Ectodermal cell (in vitro differentiated cells): ENCODE results near the gene SERPINA3.
"Not testable (repeated sequence)": the region's sequence is repeated elsewhere in the genome, so short reads cannot be mapped to it uniquely, and the experiment has no call there.

Source experiments
- H3K27ac ChIP-seq: 2 replicates; pipeline ENCODE4 v1.7.0; 2013; ENCODE audit warnings: mild to moderate bottlenecking, low read depth, low read length; ENCODE audit not compliant: insufficient read depth, poor library complexity, severe bottlenecking
- H3K27me3 ChIP-seq: 2 replicates; pipeline ENCODE4 v1.7.0; 2013; ENCODE audit warnings: mild to moderate bottlenecking, low read length; ENCODE audit not compliant: insufficient read depth, control insufficient read depth, poor library complexity, severe bottlenecking
- H3K36me3 ChIP-seq: one replicate; pipeline ENCODE4 v1.7.0; 2013; ENCODE audit warnings: low read length; ENCODE audit not compliant: control insufficient read depth, insufficient read depth
- H3K4me1 ChIP-seq: one replicate; pipeline ENCODE4 v1.7.0; 2013; ENCODE audit warnings: low read length; ENCODE audit not compliant: control insufficient read depth, insufficient read depth
- H3K4me3 ChIP-seq: 2 replicates; pipeline ENCODE4 v1.7.0; 2013; ENCODE audit warnings: low read depth, low read length, control low read depth; ENCODE audit not compliant: insufficient read depth
- H3K9me3 ChIP-seq: 2 replicates; pipeline ENCODE4 v1.7.0; 2013; ENCODE audit warnings: mild to moderate bottlenecking, low read length, moderate library complexity; ENCODE audit not compliant: control insufficient read depth
- WGBS, 2 experiments: methylation state at CpG; one replicate each; pipeline ENCODE4 v1.1.7; 2013; ENCODE audit warnings: missing lambda C conversion rate in 2 of 2; 5-methylcytosine and 5-hydroxymethylcytosine counted together

SERPINA3 gene

GRCh38 chr14:94596361-94596760 lies 15.8 kb upstream of the SERPINA3 start:
- no peak overlapping the region for H3K27ac ChIP-seq
- no peaks in the 10 kb centered on the region for H3K36me3 ChIP-seq
- peaks cover 7% of the 10 kb centered on the region for H3K4me1 ChIP-seq
- H3K4me3 ChIP-seq: no peak overlapping the region
- no peaks in the 10 kb centered on the region for H3K27me3 ChIP-seq
- H3K9me3 ChIP-seq: no peaks in the 10 kb centered on the region
- 90 to 91% methylated on average over 9 of the region's 9 CpGs for WGBS, 2 experiments

DNA sequence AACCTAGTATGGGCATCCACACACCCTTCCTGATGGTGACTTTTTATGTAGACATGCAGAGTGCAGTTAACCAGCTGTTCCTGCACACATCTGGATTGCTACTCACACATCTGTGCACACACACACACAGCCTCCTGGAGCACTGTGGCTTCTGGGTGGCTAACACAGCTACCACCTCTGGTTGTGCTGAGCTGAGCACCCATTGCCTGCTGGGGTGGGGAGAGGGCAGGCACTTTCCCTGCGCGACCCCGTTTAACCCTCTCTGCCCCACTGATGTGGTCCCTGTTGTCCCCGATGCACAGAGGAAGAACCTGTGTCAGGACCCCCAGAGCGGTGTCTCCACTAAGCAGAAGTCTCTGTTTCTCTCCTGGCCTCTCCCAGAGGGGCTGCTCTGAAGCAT lies 14.4 kb upstream of the SERPINA3 start:
- Histone ChIP-seq H3K4me1 (peaks cover 7% of the 10 kb centered on the region), H3K36me3 (no peaks in the 10 kb centered on the region), H3K27ac (no peak overlapping the region), H3K9me3 (no peaks in the 10 kb centered on the region), H3K4me3 (no peak overlapping the region), H3K27me3 (no peaks in the 10 kb centered on the region)
- 91 to 93% methylated on average over 5 of the region's 5 CpGs for WGBS, 2 experiments

DNA sequence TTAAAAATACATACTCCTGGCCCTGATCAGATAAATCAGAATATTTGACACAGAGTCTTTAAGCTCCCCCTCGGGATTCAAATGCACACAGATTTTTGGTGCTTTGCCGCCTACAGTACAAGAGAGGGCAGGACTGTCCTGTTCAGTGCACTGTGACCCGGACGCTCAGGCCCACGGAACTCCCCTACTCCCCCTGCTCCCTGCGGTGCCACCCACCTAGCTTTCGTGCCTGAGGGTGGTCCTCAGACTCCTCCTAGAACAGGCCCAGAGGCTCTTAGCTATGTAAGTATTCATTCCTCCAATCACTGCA lies 13.7 kb upstream of the SERPINA3 start:
- H3K27ac ChIP-seq: no peak overlapping the region
- H3K27me3 ChIP-seq: no peaks in the 10 kb centered on the region
- 87 to 88% methylated on average over 7 of the region's 7 CpGs for WGBS, 2 experiments
- no peak overlapping the region for H3K4me3 ChIP-seq
- no peaks in the 10 kb centered on the region for H3K36me3 ChIP-seq
- H3K4me1 ChIP-seq: peaks cover 7% of the 10 kb centered on the region
- H3K9me3 ChIP-seq: no peaks in the 10 kb centered on the region

GRCh38 chr14:94598816-94599655 lies 13.2 kb upstream of the SERPINA3 start:
- Histone ChIP-seq H3K9me3 (no peaks in the 10 kb centered on the region), H3K27me3 (no peaks in the 10 kb centered on the region), H3K4me3 (no peak overlapping the region), H3K4me1 (peaks cover 7% of the 10 kb centered on the region), H3K27ac (no peak overlapping the region), H3K36me3 (no peaks in the 10 kb centered on the region)
- WGBS, 2 experiments: 78 to 80% methylated on average over 11 of the region's 11 CpGs

GRCh38 chr14:94599656-94600004 lies 12.6 kb upstream of the SERPINA3 start:
- 79% methylated on average over 3 of the region's 3 CpGs for WGBS, 2 experiments
- Histone ChIP-seq H3K4me3 (no peak overlapping the region), H3K9me3 (no peaks in the 10 kb centered on the region), H3K36me3 (no peaks in the 10 kb centered on the region), H3K27me3 (no peaks in the 10 kb centered on the region), H3K4me1 (peaks cover 7% of the 10 kb centered on the region), H3K27ac (no peak overlapping the region)

- peaks cover 7% of the 10 kb centered on the region for H3K4me1 ChIP-seq
- H3K36me3 ChIP-seq: no peaks in the 10 kb centered on the region
- H3K27ac ChIP-seq: no peak overlapping the region
- H3K4me3 ChIP-seq: no peak overlapping the region
- WGBS, 2 experiments: 86 to 88% methylated on average over 11 of the region's 11 CpGs
- H3K9me3 ChIP-seq: no peaks in the 10 kb centered on the region
- H3K27me3 ChIP-seq: no peaks in the 10 kb centered on the region
These were observed 12.0 kb upstream of the SERPINA3 start for GRCh38 chr14:94600148-94600545.

DNA sequence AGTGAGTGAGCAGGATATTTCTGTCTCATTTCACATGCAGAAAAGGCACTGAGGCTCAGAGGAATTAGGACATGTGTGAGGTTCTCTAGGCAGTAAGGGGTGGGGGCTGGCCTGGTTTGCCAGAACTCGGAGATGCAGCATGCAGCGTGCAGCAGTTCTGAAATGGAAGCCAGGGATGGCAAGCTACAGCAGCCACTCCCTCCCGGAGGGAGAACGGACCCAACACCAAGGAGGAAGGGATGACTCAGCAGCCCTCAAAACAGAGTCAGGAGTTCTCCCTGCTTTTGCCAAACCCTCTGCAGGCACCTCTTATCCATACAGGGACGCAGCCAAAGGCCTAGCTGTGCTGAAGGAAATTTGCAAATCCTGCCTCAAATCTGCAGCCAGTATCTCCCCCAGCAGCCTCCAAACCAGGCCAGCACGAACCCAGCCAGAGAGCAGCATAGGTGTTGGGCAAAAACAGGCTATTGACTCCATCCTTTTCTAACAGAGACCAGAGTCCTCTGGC lies 10.3 kb upstream of the SERPINA3 start:
- Histone ChIP-seq H3K27me3 (no peaks in the 10 kb centered on the region), H3K9me3 (no peaks in the 10 kb centered on the region), H3K4me1 (peaks cover 7% of the 10 kb centered on the region), H3K4me3 (no peak overlapping the region), H3K27ac (no peak overlapping the region), H3K36me3 (no peaks in the 10 kb centered on the region)
- 71 to 75% methylated on average over 6 of the region's 6 CpGs for WGBS, 2 experiments

DNA sequence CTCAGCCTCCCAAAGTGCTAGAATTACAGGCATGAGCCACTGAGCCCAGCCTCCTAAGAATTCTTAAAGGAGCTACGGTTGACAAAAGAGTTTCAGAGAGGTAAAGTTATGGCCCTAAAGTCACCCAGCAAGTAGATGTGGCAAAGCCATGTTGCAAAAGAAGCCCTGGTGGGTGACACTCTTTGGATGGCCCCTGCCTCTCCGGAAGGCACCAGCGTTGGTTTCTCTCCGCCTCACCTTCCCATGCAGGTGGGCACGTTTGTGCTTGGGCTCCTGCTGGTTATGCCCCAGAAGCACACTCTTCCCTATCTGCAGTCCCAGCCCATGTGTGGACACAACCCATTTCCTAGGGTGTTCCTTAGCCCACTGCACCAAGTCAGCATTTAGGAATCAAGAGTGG lies 9.5 kb upstream of the SERPINA3 start:
- Histone ChIP-seq H3K27me3 (no peaks in the 10 kb centered on the region), H3K9me3 (no peaks in the 10 kb centered on the region), H3K4me1 (peaks cover 7% of the 10 kb centered on the region), H3K27ac (no peak overlapping the region), H3K4me3 (no peak overlapping the region), H3K36me3 (no peaks in the 10 kb centered on the region)
- WGBS, 2 experiments: 83 to 88% methylated on average over 5 of the region's 5 CpGs

- 94 to 95% methylated on average over 2 to 3 of the region's 3 CpGs for WGBS, 2 experiments
These were observed 6.8 kb upstream of the SERPINA3 start for GRCh38 chr14:94605361-94605760.

DNA sequence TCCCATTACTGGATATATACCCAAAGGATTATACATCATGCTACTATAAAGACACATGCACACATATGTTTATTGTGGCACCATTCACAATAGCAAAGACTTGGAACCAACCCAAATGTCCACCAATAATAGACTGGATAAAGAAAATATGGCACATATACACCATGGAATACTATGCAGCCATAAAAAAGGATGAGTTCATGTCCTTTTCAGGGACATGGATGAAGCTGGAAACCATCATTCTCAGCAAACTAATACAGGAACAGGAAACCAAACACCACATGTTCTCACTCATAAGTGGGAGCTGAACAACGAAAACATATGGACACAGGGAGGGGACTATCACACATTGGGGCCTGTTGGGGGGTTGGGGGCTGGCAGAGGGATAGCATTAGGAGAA lies 3.2 kb upstream of the SERPINA3 start:
- H3K36me3 ChIP-seq, H3K27ac ChIP-seq, H3K9me3 ChIP-seq, H3K27me3 ChIP-seq, H3K4me3 ChIP-seq, H3K4me1 ChIP-seq: not testable (repeated sequence)
- 86 to 100% methylated on average over 1 of the region's 1 CpG for WGBS, 2 experiments

More at GRCh38 chr14:94605361-94605760, 6.8 kb upstream of the SERPINA3 start:
- H3K27me3 ChIP-seq: no peaks in the 10 kb centered on the region
- no peaks in the 10 kb centered on the region for H3K9me3 ChIP-seq
- H3K27ac ChIP-seq: no peak overlapping the region
- H3K36me3 ChIP-seq: no peaks in the 10 kb centered on the region
- H3K4me1 ChIP-seq: no peaks in the 10 kb centered on the region
- no peak overlapping the region for H3K4me3 ChIP-seq
